ENCODE results near the gene SSR1. TPM values are rescaled to one million over a fixed set of nuclear protein-coding genes. Genes with fewer than 3 reads are reported as not detected.

SSR1 gene
- total RNA-seq, 2 donors from 2014 or later, result 145 to 167 TPM

GRCh38 chr6:7252390-7252789, 60.6 kb downstream of the SSR1 start:
- 90 to 100% methylated on average over 2 to 4 of the region's 4 CpGs for WGBS, 2 experiments (ENCODE audit: insufficient coverage in 1 of 2, insufficient read length in 1 of 2)
- Mint-ChIP-seq H3K9me3 (peaks cover 18% of the 10 kb centered on the region), H3K4me1 (no peaks in the 10 kb centered on the region), H3K27me3 (ENCODE audit: insufficient read depth) (no peaks in the 10 kb centered on the region), H3K4me3 (no peak overlapping the region), H3K27ac (no peak overlapping the region), H3K36me3 (ENCODE audit: low read depth) (peaks cover 35% of the 10 kb centered on the region)
- Histone ChIP-seq H3K36me3 (ENCODE audit: control insufficient read depth, insufficient read depth, low read length) (peaks cover 49% of the 10 kb centered on the region), H3K9me3 (ENCODE audit: control insufficient read depth, low read length) (peaks cover 9% of the 10 kb centered on the region), H3K4me1 (ENCODE audit: control insufficient read depth, insufficient read depth, low read length) (no peaks in the 10 kb centered on the region), H3K9ac (ENCODE audit: extremely low read depth, low read length, poor library complexity, severe bottlenecking) (no peak overlapping the region), H3K4me3 (ENCODE audit: low read length) (no peak overlapping the region), H3K27ac (ENCODE audit: low read depth, low read length) (no peak overlapping the region), H3K27me3 (ENCODE audit: control insufficient read depth, insufficient read depth, low read length, poor library complexity, severe bottlenecking) (no peaks in the 10 kb centered on the region)
- DNase-seq, result no peak
- no peak for TF ChIP-seq CTCF (conservative IDR thresholded peaks at IDR 0.05)

- TF ChIP-seq CTCF (conservative IDR thresholded peaks at IDR 0.05), result no peak
- Histone ChIP-seq H3K9me3 (ENCODE audit: control insufficient read depth, low read length) (peaks cover 9% of the 10 kb centered on the region), H3K27ac (ENCODE audit: low read depth, low read length) (no peak overlapping the region), H3K4me3 (ENCODE audit: low read length) (no peak overlapping the region), H3K4me1 (ENCODE audit: control insufficient read depth, insufficient read depth, low read length) (no peaks in the 10 kb centered on the region), H3K9ac (ENCODE audit: extremely low read depth, low read length, poor library complexity, severe bottlenecking) (no peak overlapping the region), H3K36me3 (ENCODE audit: control insufficient read depth, insufficient read depth, low read length) (peaks cover 55% of the 10 kb centered on the region), H3K27me3 (ENCODE audit: control insufficient read depth, insufficient read depth, low read length, poor library complexity, severe bottlenecking) (no peaks in the 10 kb centered on the region)
- WGBS, 2 experiments (ENCODE audit: insufficient coverage in 1 of 2, insufficient read length in 1 of 2), result 90 to 100% methylated on average over 2 to 6 of the region's 6 CpGs
- no peak for DNase-seq
- H3K4me3 Mint-ChIP-seq, result no peak overlapping the region
- H3K27me3 Mint-ChIP-seq (ENCODE audit: insufficient read depth), result no peaks in the 10 kb centered on the region
- H3K9me3 Mint-ChIP-seq, result peaks cover 13% of the 10 kb centered on the region
- H3K4me1 Mint-ChIP-seq, result no peaks in the 10 kb centered on the region
- H3K27ac Mint-ChIP-seq, result no peak overlapping the region
- H3K36me3 Mint-ChIP-seq (ENCODE audit: low read depth), result peaks cover 37% of the 10 kb centered on the region
These were observed 61.2 kb downstream of the SSR1 start for GRCh38 chr6:7251646-7252260.

DNA sequence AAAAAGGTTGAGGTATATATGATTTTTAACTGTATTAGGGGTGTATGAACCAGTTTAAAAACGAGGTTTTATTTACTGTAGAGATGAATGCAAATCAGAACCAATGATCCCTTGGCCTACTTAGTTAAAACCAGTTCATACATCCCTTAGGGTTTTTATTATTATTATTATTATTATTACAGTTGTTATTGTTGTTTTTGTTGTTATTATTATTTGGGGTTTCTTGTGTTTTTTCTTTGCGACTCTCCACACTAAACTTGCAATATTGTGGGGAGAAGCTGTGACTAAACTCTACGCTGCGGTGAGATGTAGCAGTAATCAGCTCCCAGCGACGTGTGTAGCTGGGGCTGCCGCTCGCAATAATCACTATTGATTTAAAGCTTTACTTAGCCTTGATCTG, 62.2 kb downstream of the SSR1 start:
- Mint-ChIP-seq H3K27me3 (ENCODE audit: insufficient read depth) (no peaks in the 10 kb centered on the region), H3K4me1 (no peaks in the 10 kb centered on the region), H3K9me3 (peaks cover 4% of the 10 kb centered on the region), H3K4me3 (no peak overlapping the region), H3K36me3 (ENCODE audit: low read depth) (peaks cover 43% of the 10 kb centered on the region), H3K27ac (no peak overlapping the region)
- WGBS, 2 experiments (ENCODE audit: insufficient coverage in 1 of 2, insufficient read length in 1 of 2), result 97 to 100% methylated on average over 4 to 7 of the region's 8 CpGs
- no peak overlapping the region for H3K9ac ChIP-seq (ENCODE audit: extremely low read depth, low read length, poor library complexity, severe bottlenecking)
- DNase-seq, result no peak
- peaks cover 62% of the 10 kb centered on the region for H3K36me3 ChIP-seq (ENCODE audit: control insufficient read depth, insufficient read depth, low read length)
- no peaks in the 10 kb centered on the region for H3K27me3 ChIP-seq (ENCODE audit: control insufficient read depth, insufficient read depth, low read length, poor library complexity, severe bottlenecking)
- H3K4me1 ChIP-seq (ENCODE audit: control insufficient read depth, insufficient read depth, low read length), result no peaks in the 10 kb centered on the region
- no peak overlapping the region for H3K27ac ChIP-seq (ENCODE audit: low read depth, low read length)
- H3K9me3 ChIP-seq (ENCODE audit: control insufficient read depth, low read length), result peaks cover 4% of the 10 kb centered on the region
- no peak for TF ChIP-seq CTCF (conservative IDR thresholded peaks at IDR 0.05)
- H3K4me3 ChIP-seq (ENCODE audit: low read length), result no peak overlapping the region
